ENCODE measurements around the gene STPG3.

Gene STPG3

GRCh38 chr9:137216188-137216965, 34.7 kb upstream of the STPG3 start:
- H3K9me3 ChIP-seq (ENCODE audit: low read length) = no peaks in the 10 kb centered on the region
- H3K4me1 ChIP-seq (ENCODE audit: insufficient read depth, low read length) = no peaks in the 10 kb centered on the region
- no peak overlapping the region for H3K27ac ChIP-seq (ENCODE audit: low read depth, low read length)
- H3K36me3 ChIP-seq (ENCODE audit: insufficient read depth, low read length) = no peaks in the 10 kb centered on the region
- H3K27me3 ChIP-seq (ENCODE audit: control insufficient read depth in 1 of 2, insufficient read depth in 2 of 2, low read length in 2 of 2) = no peaks in the 10 kb centered on the region
- no peak overlapping the region for H3K9ac ChIP-seq (ENCODE audit: low read length)
- H3K4me3 ChIP-seq (ENCODE audit: low read depth in 1 of 2, low read length in 2 of 2) = no peak overlapping the region

GRCh38 chr9:137217276-137218211, 33.5 kb upstream of the STPG3 start:
- H3K4me1 ChIP-seq (ENCODE audit: insufficient read depth, low read length) = no peaks in the 10 kb centered on the region
- H3K9me3 ChIP-seq (ENCODE audit: low read length) = no peaks in the 10 kb centered on the region
- no peak overlapping the region for H3K9ac ChIP-seq (ENCODE audit: low read length)
- no peaks in the 10 kb centered on the region for H3K27me3 ChIP-seq (ENCODE audit: control insufficient read depth in 1 of 2, insufficient read depth in 2 of 2, low read length in 2 of 2)
- H3K27ac ChIP-seq (ENCODE audit: low read depth, low read length) = no peak overlapping the region
- no peak overlapping the region for H3K4me3 ChIP-seq (ENCODE audit: low read depth in 1 of 2, low read length in 2 of 2)
- no peaks in the 10 kb centered on the region for H3K36me3 ChIP-seq (ENCODE audit: insufficient read depth, low read length)

- Histone ChIP-seq H3K4me3 (ENCODE audit: low read depth in 1 of 2, low read length in 2 of 2) (no peak overlapping the region), H3K4me1 (ENCODE audit: insufficient read depth, low read length) (no peaks in the 10 kb centered on the region)
Measured at GRCh38 chr9:137218212-137218753, 32.8 kb upstream of the STPG3 start.

GRCh38 chr9:137218754-137219271, 32.3 kb upstream of the STPG3 start:
- Histone ChIP-seq H3K4me3 (ENCODE audit: low read depth in 1 of 2, low read length in 2 of 2) (no peak overlapping the region), H3K36me3 (ENCODE audit: insufficient read depth, low read length) (no peaks in the 10 kb centered on the region), H3K9me3 (ENCODE audit: low read length) (no peaks in the 10 kb centered on the region), H3K9ac (ENCODE audit: low read length) (no peak overlapping the region), H3K27ac (ENCODE audit: low read depth, low read length) (no peak overlapping the region), H3K4me1 (ENCODE audit: insufficient read depth, low read length) (peaks cover under 1% of the 10 kb centered on the region), H3K27me3 (ENCODE audit: control insufficient read depth in 1 of 2, insufficient read depth in 2 of 2, low read length in 2 of 2) (no peaks in the 10 kb centered on the region)

More at GRCh38 chr9:137218212-137218753, 32.8 kb upstream of the STPG3 start:
- Histone ChIP-seq H3K27ac (ENCODE audit: low read depth, low read length) (no peak overlapping the region), H3K9ac (ENCODE audit: low read length) (no peak overlapping the region), H3K9me3 (ENCODE audit: low read length) (no peaks in the 10 kb centered on the region), H3K36me3 (ENCODE audit: insufficient read depth, low read length) (no peaks in the 10 kb centered on the region), H3K27me3 (ENCODE audit: control insufficient read depth in 1 of 2, insufficient read depth in 2 of 2, low read length in 2 of 2) (no peaks in the 10 kb centered on the region)

GRCh38 chr9:137219757-137220316, 31.2 kb upstream of the STPG3 start:
- Histone ChIP-seq H3K9me3 (ENCODE audit: low read length) (no peaks in the 10 kb centered on the region), H3K9ac (ENCODE audit: low read length) (no peak overlapping the region), H3K4me1 (ENCODE audit: insufficient read depth, low read length) (peaks cover 5% of the 10 kb centered on the region), H3K4me3 (ENCODE audit: low read depth in 1 of 2, low read length in 2 of 2) (no peak overlapping the region), H3K27ac (ENCODE audit: low read depth, low read length) (no peak overlapping the region), H3K36me3 (ENCODE audit: insufficient read depth, low read length) (no peaks in the 10 kb centered on the region), H3K27me3 (ENCODE audit: control insufficient read depth in 1 of 2, insufficient read depth in 2 of 2, low read length in 2 of 2) (no peaks in the 10 kb centered on the region)

- no peaks in the 10 kb centered on the region for H3K36me3 ChIP-seq (ENCODE audit: insufficient read depth, low read length)
- H3K9ac ChIP-seq (ENCODE audit: low read length) = no peak overlapping the region
- H3K4me3 ChIP-seq (ENCODE audit: low read depth in 1 of 2, low read length in 2 of 2) = no peak overlapping the region
- H3K4me1 ChIP-seq (ENCODE audit: insufficient read depth, low read length) = peaks cover 5% of the 10 kb centered on the region
- H3K27me3 ChIP-seq (ENCODE audit: control insufficient read depth in 1 of 2, insufficient read depth in 2 of 2, low read length in 2 of 2) = no peaks in the 10 kb centered on the region
- no peaks in the 10 kb centered on the region for H3K9me3 ChIP-seq (ENCODE audit: low read length)
- H3K27ac ChIP-seq (ENCODE audit: low read depth, low read length) = no peak overlapping the region
Measured at GRCh38 chr9:137220317-137221094, 30.6 kb upstream of the STPG3 start.

GRCh38 chr9:137221095-137221505, 30.0 kb upstream of the STPG3 start:
- Histone ChIP-seq H3K4me1 (ENCODE audit: insufficient read depth, low read length) (peaks cover 5% of the 10 kb centered on the region), H3K9me3 (ENCODE audit: low read length) (no peaks in the 10 kb centered on the region), H3K27me3 (ENCODE audit: control insufficient read depth in 1 of 2, insufficient read depth in 2 of 2, low read length in 2 of 2) (no peaks in the 10 kb centered on the region), H3K4me3 (ENCODE audit: low read depth in 1 of 2, low read length in 2 of 2) (no peak overlapping the region), H3K36me3 (ENCODE audit: insufficient read depth, low read length) (no peaks in the 10 kb centered on the region), H3K9ac (ENCODE audit: low read length) (no peak overlapping the region), H3K27ac (ENCODE audit: low read depth, low read length) (no peak overlapping the region)

- H3K27me3 ChIP-seq (ENCODE audit: control insufficient read depth in 1 of 2, insufficient read depth in 2 of 2, low read length in 2 of 2) = no peaks in the 10 kb centered on the region
- H3K27ac ChIP-seq (ENCODE audit: low read depth, low read length) = no peak overlapping the region
- no peaks in the 10 kb centered on the region for H3K9me3 ChIP-seq (ENCODE audit: low read length)
- no peak overlapping the region for H3K9ac ChIP-seq (ENCODE audit: low read length)
- H3K4me3 ChIP-seq (ENCODE audit: low read depth in 1 of 2, low read length in 2 of 2) = peak overlapping the region in 1 of 2 donors; percentile 31
- H3K36me3 ChIP-seq (ENCODE audit: insufficient read depth, low read length) = no peaks in the 10 kb centered on the region
- peaks cover 5% of the 10 kb centered on the region for H3K4me1 ChIP-seq (ENCODE audit: insufficient read depth, low read length)
Measured at GRCh38 chr9:137221506-137222111, 29.5 kb upstream of the STPG3 start.

- Histone ChIP-seq H3K27ac (ENCODE audit: low read depth, low read length) (peak within 1 kb of the TSS; percentile 75), H3K27me3 (ENCODE audit: control insufficient read depth in 1 of 2, insufficient read depth in 2 of 2, low read length in 2 of 2) (peaks cover 0 to 8% of the 10 kb centered on the region in 2 donors), H3K4me1 (ENCODE audit: insufficient read depth, low read length) (peaks cover 5% of the 10 kb centered on the region), H3K4me3 (ENCODE audit: low read depth in 1 of 2, low read length in 2 of 2) (peak within 1 kb of the TSS; percentile 71 to 73), H3K9me3 (ENCODE audit: low read length) (no peaks in the 10 kb centered on the region), H3K36me3 (ENCODE audit: insufficient read depth, low read length) (no peaks in the 10 kb centered on the region), H3K9ac (ENCODE audit: low read length) (peak within 1 kb of the TSS; percentile 25)
Measured at GRCh38 chr9:137222190-137223077, 28.7 kb upstream of the STPG3 start, which contains the start of gene RNF208. Gene RNF208 (minus strand): TSS chr9:137222240. CDS start chr9:137221212, 1,028 bp downstream.

All from muscle layer of colon (tissue), 2 donors.